Measurements from ENCODE around the gene SPG7.

DNA sequence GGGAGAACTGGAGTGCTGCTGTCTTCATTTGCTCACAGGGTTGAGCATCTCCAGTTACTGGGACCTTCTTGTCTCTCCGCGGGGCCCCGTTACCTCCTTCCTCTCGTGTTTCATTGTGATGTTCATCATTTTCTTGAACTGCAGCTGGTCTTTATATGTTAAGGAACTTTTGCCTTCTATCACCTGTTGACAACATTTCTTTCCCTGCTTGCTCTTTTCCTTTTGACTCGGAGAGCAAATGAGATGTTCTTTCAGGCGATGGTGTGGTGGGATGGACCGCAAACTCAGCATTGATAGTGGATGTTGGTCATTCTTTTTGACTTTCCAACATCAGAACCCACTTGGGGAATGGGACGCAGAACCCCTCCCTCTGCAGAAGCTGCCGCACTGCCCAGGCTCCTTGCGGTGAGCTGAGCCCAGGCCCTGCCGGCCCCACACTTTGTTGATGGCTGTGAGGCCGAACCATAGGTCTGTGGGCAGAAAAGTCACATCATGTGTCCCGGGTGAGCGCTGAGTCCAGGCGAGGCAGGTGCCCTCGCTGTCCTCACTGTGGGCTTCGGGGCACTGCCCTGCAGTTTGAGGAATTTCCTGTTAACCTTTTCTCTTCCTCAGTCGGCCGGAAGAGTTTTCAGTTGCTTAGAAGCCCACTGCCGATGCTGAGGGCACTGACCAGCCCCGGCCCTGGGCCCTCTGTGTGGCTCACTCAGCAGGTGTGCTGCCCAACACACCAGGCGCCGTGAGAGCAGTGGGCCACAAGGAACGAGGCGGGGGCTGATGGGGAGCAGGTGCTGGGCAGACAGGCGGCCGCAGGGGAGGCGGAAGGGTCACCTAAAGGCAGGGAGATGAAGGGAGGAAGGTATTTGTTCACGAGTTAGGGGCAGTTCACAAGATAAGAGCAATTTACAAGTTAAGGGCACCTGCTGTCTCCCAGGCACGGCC is 59.7 kb downstream of the SPG7 start:
- TF ChIP-seq POLR2A (IDR thresholded peaks at IDR 0.05; ENCODE audit: low read depth, low read length) (no peak), POLR2AphosphoS5 (IDR thresholded peaks at IDR 0.05; ENCODE audit: low read depth, low read length) (no peak)
